Gastroesophageal sphincter (tissue), 4 donors: ENCODE data around the gene VAPB. TPM values are rescaled to one million over a fixed set of nuclear protein-coding genes. Genes with fewer than 3 reads are reported as not detected.

ENCODE experiments used
- ATAC-seq: fragments of 150-250 bp; one replicate; pipeline ENCODE4 v1.9.1; 2016; ENCODE audit warnings: mild to moderate bottlenecking, moderate library complexity
- H3K27ac ChIP-seq, 4 donors: fragments of 200-600 bp; sonication (generic) in 3 of 4; 1 replicate in 3 of 4; 2 replicates in 1 of 4; pipeline ENCODE4 v1.5.1; 2016 to 2019
- H3K27me3 ChIP-seq: fragments of 200-600 bp; sonication (generic); one replicate; pipeline ENCODE4 v1.5.1; 2019
- H3K36me3 ChIP-seq, 2 donors: fragments of 200-600 bp; sonication (generic); one replicate each; pipeline ENCODE4 v1.5.1; 2019; ENCODE audit warnings: control low read depth in 1 of 2
- H3K4me1 ChIP-seq, 3 donors: fragments of 200-600 bp; sonication (generic); 1 replicate in 2 of 3; 2 replicates in 1 of 3; pipeline ENCODE4 v1.5.1; 2016 to 2019; ENCODE audit warnings: control low read depth in 2 of 3
- H3K4me3 ChIP-seq, 2 donors: fragments of 200-600 bp; sonication (generic); one replicate each; pipeline ENCODE4 v1.5.1; 2019; ENCODE audit warnings: mild to moderate bottlenecking in 1 of 2, moderate library complexity in 1 of 2
- H3K9me3 ChIP-seq, 3 donors: fragments of 200-600 bp; sonication (generic); one replicate each; pipeline ENCODE4 v1.5.1; 2017 to 2019; ENCODE audit warnings: control low read depth in 2 of 3
- EP300 ChIP-seq: sonication (generic); formaldehyde crosslinking; IDR thresholded peaks from one replicate; pipeline ENCODE4 v1.6.1; 2017; ENCODE audit warnings: antibody characterized with exemption, mild to moderate bottlenecking
- POLR2A ChIP-seq, 2 donors: fragments of 450-650 bp; IDR thresholded peaks; one replicate each; pipeline ENCODE4 v1.6.1; 2017; ENCODE audit warnings: antibody characterized with exemption in 2 of 2, mild to moderate bottlenecking in 2 of 2, moderate library complexity in 1 of 2
- POLR2AphosphoS5 ChIP-seq: sonication (generic); formaldehyde crosslinking; IDR thresholded peaks from one replicate; pipeline ENCODE4 v1.6.1; 2017; ENCODE audit warnings: antibody characterized with exemption
- WGBS, 2 donors: methylation state at CpG; one replicate each; pipeline ENCODE4 v1.1.5; 2018; ENCODE audit warnings: low coverage in 1 of 2; 5-methylcytosine and 5-hydroxymethylcytosine counted together
- total RNA-seq, 4 donors: library from RNA; depleted of rRNA; stranded (reverse); fragments of >200 nt; gene quantifications; one replicate each; pipeline ENCODE4 v1.1.0, GENCODE V29; 2016
- TF ChIP-seq, protein P1 (sequence below), 4 experiments: fragments of 200-600 bp in 2 of 4; fragments of 450-650 bp in 2 of 4; sonication (generic) in 1 of 4; IDR thresholded peaks; one replicate each; pipeline ENCODE4 v1.5.1; 2017 to 2019; ENCODE audit warnings: antibody characterized with exemption in 4 of 4, mild to moderate bottlenecking in 2 of 4, moderate library complexity in 2 of 4

VAPB gene
- total RNA-seq, 4 donors from 2014 or later: 30.4 to 43.1 (median 35.9) TPM

- 65 to 79% methylated on average over 4 of the region's 5 CpGs for WGBS, 2 donors
- no peak for ATAC-seq
- H3K27ac ChIP-seq: no peak overlapping the region
- TF ChIP-seq POLR2A (IDR thresholded peaks at IDR 0.05) (no peak), POLR2AphosphoS5 (no peak), EP300 (no peak)
- TF ChIP-seq, protein P1, sequence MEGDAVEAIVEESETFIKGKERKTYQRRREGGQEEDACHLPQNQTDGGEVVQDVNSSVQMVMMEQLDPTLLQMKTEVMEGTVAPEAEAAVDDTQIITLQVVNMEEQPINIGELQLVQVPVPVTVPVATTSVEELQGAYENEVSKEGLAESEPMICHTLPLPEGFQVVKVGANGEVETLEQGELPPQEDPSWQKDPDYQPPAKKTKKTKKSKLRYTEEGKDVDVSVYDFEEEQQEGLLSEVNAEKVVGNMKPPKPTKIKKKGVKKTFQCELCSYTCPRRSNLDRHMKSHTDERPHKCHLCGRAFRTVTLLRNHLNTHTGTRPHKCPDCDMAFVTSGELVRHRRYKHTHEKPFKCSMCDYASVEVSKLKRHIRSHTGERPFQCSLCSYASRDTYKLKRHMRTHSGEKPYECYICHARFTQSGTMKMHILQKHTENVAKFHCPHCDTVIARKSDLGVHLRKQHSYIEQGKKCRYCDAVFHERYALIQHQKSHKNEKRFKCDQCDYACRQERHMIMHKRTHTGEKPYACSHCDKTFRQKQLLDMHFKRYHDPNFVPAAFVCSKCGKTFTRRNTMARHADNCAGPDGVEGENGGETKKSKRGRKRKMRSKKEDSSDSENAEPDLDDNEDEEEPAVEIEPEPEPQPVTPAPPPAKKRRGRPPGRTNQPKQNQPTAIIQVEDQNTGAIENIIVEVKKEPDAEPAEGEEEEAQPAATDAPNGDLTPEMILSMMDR (IDR thresholded peaks at IDR 0.05): no peak
- H3K4me3 ChIP-seq: no peak overlapping the region
- H3K9me3 ChIP-seq: no peaks in the 10 kb centered on the region
- peaks cover 0 to 94% (median 18%) of the 10 kb centered on the region in 3 donors for H3K4me1 ChIP-seq
- no peaks in the 10 kb centered on the region for H3K36me3 ChIP-seq
- no peaks in the 10 kb centered on the region for H3K27me3 ChIP-seq
Measured at GRCh38 chr20:58402305-58402704, 13.3 kb downstream of the VAPB start.

DNA sequence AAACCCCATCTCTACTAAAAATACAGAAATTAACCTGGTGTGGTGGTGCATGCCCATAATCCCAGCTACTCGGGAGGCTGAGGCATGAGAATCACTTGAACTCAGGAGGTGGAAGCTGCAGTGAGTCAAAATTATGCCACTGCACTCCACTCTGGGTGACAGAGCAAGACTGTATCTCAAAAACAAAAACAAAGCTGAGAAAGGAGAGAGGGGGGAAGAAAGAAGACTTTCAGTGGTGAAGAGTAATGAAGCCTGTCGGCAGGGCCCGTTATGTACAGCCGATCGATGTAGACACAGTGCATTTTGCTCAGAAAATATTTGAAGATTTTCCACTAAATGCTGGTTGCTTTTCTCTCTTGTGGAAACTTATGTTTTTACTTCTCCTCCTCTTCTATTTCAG is 13.8 kb downstream of the VAPB start:
- no peak for ATAC-seq
- peaks cover 0 to 94% (median 18%) of the 10 kb centered on the region in 3 donors for H3K4me1 ChIP-seq
- no peaks in the 10 kb centered on the region for H3K36me3 ChIP-seq
- no peaks in the 10 kb centered on the region for H3K27me3 ChIP-seq
- 83 to 87% methylated on average over 4 of the region's 5 CpGs for WGBS, 2 donors
- H3K27ac ChIP-seq: no peak overlapping the region
- no peaks in the 10 kb centered on the region for H3K9me3 ChIP-seq
- H3K4me3 ChIP-seq: no peak overlapping the region
- TF ChIP-seq, protein P1 (IDR thresholded peaks at IDR 0.05): no peak
- no peak for TF ChIP-seq POLR2A (IDR thresholded peaks at IDR 0.05)
- TF ChIP-seq POLR2AphosphoS5: no peak

- Histone ChIP-seq H3K4me1 (peaks cover 3 to 94% (median 16%) of the 10 kb centered on the region in 3 donors), H3K9me3 (no peaks in the 10 kb centered on the region), H3K27ac (no peak overlapping the region), H3K36me3 (no peaks in the 10 kb centered on the region), H3K4me3 (no peak overlapping the region), H3K27me3 (no peaks in the 10 kb centered on the region)
- TF ChIP-seq, protein P1 (IDR thresholded peaks at IDR 0.05): no peak
- TF ChIP-seq POLR2AphosphoS5: no peak
- no peak for TF ChIP-seq POLR2A (IDR thresholded peaks at IDR 0.05)
- no peak for TF ChIP-seq EP300
- ATAC-seq: no peak
- WGBS, 2 donors: 83 to 87% methylated on average over 3 of the region's 3 CpGs
Measured at GRCh38 chr20:58403272-58403671, 14.2 kb downstream of the VAPB start.

DNA sequence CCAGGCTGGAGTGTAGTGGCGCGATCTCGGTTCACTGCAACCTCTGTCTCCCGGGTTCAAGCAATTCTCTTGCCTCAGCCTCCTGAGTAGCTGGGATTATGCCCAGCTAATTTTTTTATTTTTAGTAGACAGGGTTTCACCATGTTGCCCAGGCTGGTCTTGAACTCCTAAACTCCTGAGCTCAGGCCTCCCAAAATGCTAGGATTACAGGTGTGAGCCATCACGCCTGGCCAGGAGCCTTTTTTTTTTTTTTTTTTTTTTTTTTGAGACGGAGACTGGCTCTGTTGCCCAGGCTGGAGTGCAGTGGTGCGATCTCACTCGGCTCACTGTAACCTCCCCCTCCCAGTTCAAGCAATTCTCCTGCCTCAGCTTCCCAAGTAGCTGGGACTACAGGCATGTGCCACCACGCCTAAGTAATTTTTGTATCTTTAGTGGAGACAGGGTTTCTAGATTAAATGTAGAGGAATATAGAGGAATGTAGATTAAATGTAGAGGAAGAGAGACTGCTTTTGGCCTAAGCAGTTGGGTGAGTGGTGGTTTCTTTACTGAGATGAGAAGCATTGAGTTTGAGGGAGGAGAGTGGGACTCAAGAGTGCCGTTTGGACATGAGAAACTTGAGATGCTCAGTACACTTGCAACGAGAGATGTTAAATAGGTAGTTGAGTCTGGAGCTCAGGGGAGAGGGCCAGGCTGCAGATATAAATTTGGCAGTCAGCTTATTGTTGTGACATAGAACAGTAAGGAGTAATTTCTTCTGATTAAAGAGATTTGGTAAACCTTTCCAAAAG is 16.7 kb downstream of the VAPB start:
- H3K4me3 ChIP-seq: no peak overlapping the region
- TF ChIP-seq EP300 (no peak), POLR2AphosphoS5 (no peak), POLR2A (IDR thresholded peaks at IDR 0.05) (no peak)
- TF ChIP-seq, protein P1 (IDR thresholded peaks at IDR 0.05): no peak
- H3K4me1 ChIP-seq: peaks cover 3 to 92% (median 13%) of the 10 kb centered on the region in 3 donors
- H3K27ac ChIP-seq: peak overlapping the region in 1 of 4 donors; percentile 6
- 57 to 66% methylated on average over 3 to 6 of the region's 11 CpGs for WGBS, 2 donors
- no peaks in the 10 kb centered on the region for H3K27me3 ChIP-seq
- ATAC-seq: peak; percentile 41
- H3K36me3 ChIP-seq: no peaks in the 10 kb centered on the region
- no peaks in the 10 kb centered on the region for H3K9me3 ChIP-seq
